Measurements from ENCODE around the gene SPACA6. TPM values are rescaled to one million over a fixed set of nuclear protein-coding genes. Genes with fewer than 3 reads are reported as not detected.
"Not testable (repeated sequence)": the region's sequence is repeated elsewhere in the genome, so short reads cannot be mapped to it uniquely, and the experiment has no call there.

The SPACA6 gene, protein sequence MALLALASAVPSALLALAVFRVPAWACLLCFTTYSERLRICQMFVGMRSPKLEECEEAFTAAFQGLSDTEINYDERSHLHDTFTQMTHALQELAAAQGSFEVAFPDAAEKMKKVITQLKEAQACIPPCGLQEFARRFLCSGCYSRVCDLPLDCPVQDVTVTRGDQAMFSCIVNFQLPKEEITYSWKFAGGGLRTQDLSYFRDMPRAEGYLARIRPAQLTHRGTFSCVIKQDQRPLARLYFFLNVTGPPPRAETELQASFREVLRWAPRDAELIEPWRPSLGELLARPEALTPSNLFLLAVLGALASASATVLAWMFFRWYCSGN
- 1 to 10 TPM; 1.2 to 2.2 TPM for total RNA-seq

DNA sequence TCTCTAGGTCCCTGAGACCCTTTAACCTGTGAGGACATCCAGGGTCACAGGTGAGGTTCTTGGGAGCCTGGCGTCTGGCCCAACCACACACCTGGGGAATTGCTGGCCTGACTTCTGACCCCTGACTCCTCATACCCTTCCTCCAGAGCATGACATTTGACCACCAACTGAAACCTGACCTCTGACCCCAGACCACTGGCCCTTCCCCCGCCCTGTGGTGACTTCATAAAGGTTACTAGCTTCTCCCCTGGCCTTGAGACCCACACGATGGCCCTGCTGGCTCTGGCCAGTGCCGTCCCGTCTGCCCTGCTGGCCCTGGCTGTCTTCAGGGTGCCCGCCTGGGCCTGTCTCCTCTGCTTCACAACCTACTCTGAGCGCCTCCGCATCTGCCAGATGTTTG lies at the start of gene SPACA6:
Gene SPACA6 (plus strand): TSS at position 71 of the 400 bp plus-strand sequence. CDS start 197 bp downstream, at position 268.
- Mint-ChIP-seq H3K9me3 (ENCODE audit: insufficient read depth) (no peaks in the 10 kb centered on the region), H3K27me3 (ENCODE audit: low read depth) (peaks cover 12% of the 10 kb centered on the region), H3K4me3 (no peak within 1 kb of the TSS), H3K27ac (peak within 1 kb of the TSS; percentile 5), H3K36me3 (ENCODE audit: low read depth) (no peaks in the 10 kb centered on the region), H3K4me1 (ENCODE audit: low read depth) (peaks cover 7% of the 10 kb centered on the region)
- no peak for DNase-seq
- ChIA-PET CTCF (no interaction called here), POLR2A (interaction anchor here (0.7 kb wide), 1 partner anchor 11 kb away, joined by 3 read pairs; no protein-coding TSS in a partner anchor)
- no peak for ATAC-seq

DNA sequence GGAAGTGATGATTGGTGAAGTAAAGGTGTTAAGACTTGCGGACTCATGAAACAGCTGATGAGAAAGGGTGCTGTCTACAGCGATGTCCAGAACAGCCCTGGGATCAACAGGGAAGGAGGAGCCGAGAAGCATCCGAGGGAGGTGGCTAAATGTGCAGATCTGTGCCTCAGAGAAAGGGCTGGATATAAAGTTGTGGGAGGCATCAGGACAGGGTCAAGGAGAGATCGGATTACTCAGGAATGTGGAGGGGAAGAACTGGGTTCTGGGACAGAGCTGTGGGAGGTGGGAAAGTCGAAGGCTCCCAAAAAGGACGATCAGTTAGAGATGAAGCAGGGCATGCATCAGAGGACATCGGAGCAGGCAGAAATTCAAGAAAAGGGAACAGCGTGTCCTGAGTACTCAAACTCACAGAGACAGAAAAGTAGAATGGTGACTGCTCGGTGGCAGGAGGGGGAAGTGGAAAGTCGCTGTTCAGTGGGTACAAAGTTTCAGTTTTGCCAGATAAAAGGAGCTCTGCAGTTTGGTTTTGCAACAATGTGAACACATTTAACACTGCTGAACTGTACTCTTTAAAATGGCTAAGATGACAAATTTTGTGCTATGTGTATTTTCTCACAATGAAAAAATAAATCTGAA lies 48.4 kb upstream of the SPACA6 start:
- ChIA-PET CTCF (interaction anchor here (2.0 to 2.5 kb wide), 2 partner anchors 12 to 172 kb away, joined by 6 to 10 read pairs; no protein-coding TSS in a partner anchor), POLR2A (no interaction called here)
- Mint-ChIP-seq H3K36me3 (ENCODE audit: low read depth) (no peaks in the 10 kb centered on the region), H3K4me1 (ENCODE audit: low read depth) (no peaks in the 10 kb centered on the region), H3K27ac (no peak overlapping the region), H3K4me3 (no peak overlapping the region), H3K9me3 (ENCODE audit: insufficient read depth) (no peaks in the 10 kb centered on the region), H3K27me3 (ENCODE audit: low read depth) (peaks cover 27% of the 10 kb centered on the region)
- DNase-seq (no peak), ATAC-seq (no peak)

DNA sequence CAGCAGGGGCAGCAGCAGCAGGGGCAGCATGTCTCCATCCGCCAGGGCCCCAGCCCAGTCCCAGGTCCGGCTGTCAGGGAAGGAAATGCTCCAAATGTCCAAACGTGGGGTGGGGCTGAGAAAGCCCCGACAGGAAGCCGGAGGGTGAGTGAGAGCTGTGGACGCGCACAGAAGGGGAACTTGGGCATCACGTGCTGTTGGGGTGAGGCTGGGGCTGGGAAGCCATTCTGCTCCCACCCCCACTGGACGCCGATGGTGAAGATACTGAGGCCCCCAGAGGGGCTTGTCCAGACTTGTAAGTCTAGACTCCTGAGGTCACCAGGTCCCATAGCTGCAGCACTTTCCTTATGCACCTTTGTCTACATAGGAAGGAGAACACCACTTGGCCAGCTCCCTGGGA lies 46.4 kb upstream of the SPACA6 start, which contains the start of gene SIGLEC14:
Gene SIGLEC14 (minus strand): TSS at position 96 of the 400 bp plus-strand sequence. CDS start 66 bp downstream, at position 30.
- H3K36me3 Mint-ChIP-seq (ENCODE audit: low read depth); ATAC-seq; POLR2A ChIA-PET; H3K4me3 Mint-ChIP-seq; H3K9me3 Mint-ChIP-seq (ENCODE audit: insufficient read depth); H3K27ac Mint-ChIP-seq; DNase-seq; H3K4me1 Mint-ChIP-seq (ENCODE audit: low read depth): not testable (repeated sequence)
- H3K27me3 Mint-ChIP-seq (ENCODE audit: low read depth): peaks cover 15% of the 10 kb centered on the region
- CTCF ChIA-PET: interaction anchor here (0.9 kb wide), 1 partner anchor 10 kb away, joined by 3 read pairs; no protein-coding TSS in a partner anchor

DNA sequence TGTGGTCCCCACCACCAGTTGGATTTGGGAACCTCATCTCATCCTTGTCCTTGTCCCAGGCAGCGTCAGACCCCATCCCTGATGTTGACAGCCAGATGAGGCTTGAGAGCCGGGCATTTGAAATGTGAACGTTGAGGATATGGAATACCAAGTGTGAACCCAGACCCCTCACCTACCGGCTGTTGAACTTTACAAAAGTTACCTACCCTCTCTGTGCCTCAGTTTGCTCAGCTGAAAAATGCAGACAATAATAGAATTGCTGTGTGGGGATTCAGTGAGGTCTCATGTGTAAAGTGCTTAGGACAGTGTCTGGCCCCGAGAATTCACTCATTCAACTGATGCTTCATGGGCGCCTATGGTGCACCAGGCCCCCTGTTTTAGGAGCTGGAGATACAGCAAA lies 45.8 kb upstream of the SPACA6 start:
- Mint-ChIP-seq H3K27me3 (ENCODE audit: low read depth) (peaks cover 17% of the 10 kb centered on the region), H3K4me3 (no peak overlapping the region), H3K4me1 (ENCODE audit: low read depth) (no peaks in the 10 kb centered on the region), H3K36me3 (ENCODE audit: low read depth) (no peaks in the 10 kb centered on the region), H3K27ac (no peak overlapping the region), H3K9me3 (ENCODE audit: insufficient read depth) (no peaks in the 10 kb centered on the region)
- DNase-seq (no peak), ATAC-seq (no peak)
- CTCF ChIA-PET: interaction anchor here (0.9 kb wide), 1 partner anchor 10 kb away, joined by 3 read pairs; no protein-coding TSS in a partner anchor
- POLR2A ChIA-PET: no interaction called here

DNA sequence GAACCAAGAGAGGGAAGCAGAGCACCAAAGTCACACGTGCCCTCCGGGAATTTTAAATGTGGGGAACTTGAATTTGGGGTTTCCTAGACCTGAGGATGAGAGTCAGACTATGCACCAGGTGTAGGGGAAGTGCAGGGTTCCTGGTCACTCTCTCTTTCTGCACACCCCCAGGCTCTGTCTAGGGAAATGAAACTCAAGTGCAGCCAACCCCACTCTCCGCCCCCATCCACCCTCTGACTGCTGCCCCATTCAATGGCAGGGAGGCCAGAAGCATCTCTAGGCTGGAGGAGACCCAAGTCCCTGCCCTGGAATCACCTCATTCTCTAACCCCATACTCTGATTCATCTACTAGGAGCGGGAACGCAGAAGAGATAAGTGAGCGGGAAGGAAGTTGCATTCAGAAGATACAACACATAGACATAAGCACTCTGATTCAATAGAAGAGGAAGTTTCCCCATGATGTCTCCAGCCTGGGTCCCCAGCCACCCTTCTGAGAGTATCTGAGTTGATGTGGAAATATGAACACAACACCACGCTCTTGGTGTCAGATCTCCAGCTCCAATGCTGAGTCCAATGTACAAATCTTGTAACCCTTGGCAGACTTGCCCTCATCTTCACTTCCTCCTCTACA lies 41.8 kb upstream of the SPACA6 start:
- ATAC-seq (no peak), DNase-seq (no peak)
- H3K4me1 Mint-ChIP-seq (ENCODE audit: low read depth): peaks cover 2% of the 10 kb centered on the region
- POLR2A ChIA-PET: no interaction called here
- H3K4me3 Mint-ChIP-seq: no peak overlapping the region
- no peaks in the 10 kb centered on the region for H3K9me3 Mint-ChIP-seq (ENCODE audit: insufficient read depth)
- no peak overlapping the region for H3K27ac Mint-ChIP-seq
- CTCF ChIA-PET: no interaction called here
- H3K27me3 Mint-ChIP-seq (ENCODE audit: low read depth): peaks cover 13% of the 10 kb centered on the region
- no peaks in the 10 kb centered on the region for H3K36me3 Mint-ChIP-seq (ENCODE audit: low read depth)

DNA sequence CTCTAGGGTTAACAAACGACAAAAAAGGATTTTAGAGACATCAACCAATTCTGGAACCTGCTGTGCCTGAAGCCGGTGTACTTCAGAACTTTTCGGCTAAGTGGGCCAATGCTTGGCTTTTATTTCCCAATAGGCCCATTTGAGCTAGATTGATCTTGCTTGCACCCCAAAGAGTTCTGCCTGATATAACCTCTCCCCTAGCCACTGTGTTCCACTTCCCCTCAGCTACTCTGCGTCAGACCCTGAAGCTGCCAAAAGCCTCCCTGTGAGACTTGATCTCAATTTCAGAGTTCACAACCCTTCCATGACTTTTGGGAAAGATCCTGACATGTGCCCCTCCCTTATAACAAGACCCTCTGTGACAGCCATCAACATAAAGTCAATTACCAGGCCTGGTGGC lies 40.9 kb upstream of the SPACA6 start:
- Mint-ChIP-seq H3K4me1 (ENCODE audit: low read depth) (peaks cover 6% of the 10 kb centered on the region), H3K36me3 (ENCODE audit: low read depth) (no peaks in the 10 kb centered on the region), H3K9me3 (ENCODE audit: insufficient read depth) (no peaks in the 10 kb centered on the region), H3K4me3 (no peak overlapping the region), H3K27ac (no peak overlapping the region), H3K27me3 (ENCODE audit: low read depth) (peaks cover 18% of the 10 kb centered on the region)
- CTCF ChIA-PET: no interaction called here
- no peak for DNase-seq
- no peak for ATAC-seq
- POLR2A ChIA-PET: no interaction called here

DNA sequence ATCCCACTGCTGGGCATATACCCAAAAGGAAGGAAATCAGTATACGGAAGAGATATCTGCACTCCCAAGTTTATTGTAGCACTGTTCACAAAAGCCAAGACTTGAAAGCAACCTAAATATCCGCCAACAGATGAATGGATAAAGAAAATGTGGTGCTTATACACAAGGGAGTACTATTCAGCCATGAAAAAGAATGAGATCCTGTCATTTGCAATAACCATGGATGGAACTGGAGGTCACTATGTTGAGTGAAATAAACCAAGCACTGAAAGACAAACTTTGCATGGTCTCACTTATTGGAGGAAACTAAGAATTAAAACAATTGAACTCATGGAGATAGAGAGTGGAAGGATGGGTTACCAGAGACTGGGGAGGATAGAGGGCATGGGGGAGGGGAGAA lies 40.0 kb upstream of the SPACA6 start:
- H3K27me3 Mint-ChIP-seq (ENCODE audit: low read depth): peaks cover 18% of the 10 kb centered on the region
- no peak for ATAC-seq
- no peak for DNase-seq
- no peak overlapping the region for H3K27ac Mint-ChIP-seq
- H3K9me3 Mint-ChIP-seq (ENCODE audit: insufficient read depth): no peaks in the 10 kb centered on the region
- CTCF ChIA-PET: no interaction called here
- no peak overlapping the region for H3K4me3 Mint-ChIP-seq
- no peaks in the 10 kb centered on the region for H3K36me3 Mint-ChIP-seq (ENCODE audit: low read depth)
- H3K4me1 Mint-ChIP-seq (ENCODE audit: low read depth): peaks cover 6% of the 10 kb centered on the region
- POLR2A ChIA-PET: no interaction called here

DNA sequence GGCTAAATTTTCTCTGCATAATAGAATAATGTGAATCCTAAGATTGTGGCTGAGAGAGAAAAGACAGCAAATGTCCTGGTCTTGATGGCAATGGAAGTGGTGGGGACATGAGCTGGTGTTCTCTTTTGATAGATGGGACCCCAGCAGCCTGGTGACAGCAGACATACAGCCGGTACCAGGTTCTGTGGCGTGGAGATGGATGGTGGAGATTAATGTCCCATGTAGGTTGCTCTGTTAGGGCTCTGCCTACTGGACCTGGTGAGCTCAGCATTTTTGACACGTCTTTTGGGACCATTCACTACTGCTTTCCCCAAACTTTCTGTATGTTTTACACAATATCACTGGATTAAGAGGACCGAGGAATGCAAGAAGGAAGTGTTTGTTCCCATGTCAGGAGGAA lies 38.3 kb upstream of the SPACA6 start:
- no peak for DNase-seq
- no peak overlapping the region for H3K27ac Mint-ChIP-seq
- no peak overlapping the region for H3K4me3 Mint-ChIP-seq
- peaks cover 6% of the 10 kb centered on the region for H3K4me1 Mint-ChIP-seq (ENCODE audit: low read depth)
- ChIA-PET CTCF (interaction anchor here (0.7 to 1.8 kb wide), 4 partner anchors 17 to 182 kb away, joined by 3 to 7 read pairs (median 4); no protein-coding TSS in a partner anchor), POLR2A (interaction anchor here (1.1 kb wide), 1 partner anchor 11 kb away, joined by 3 read pairs; no protein-coding TSS in a partner anchor)
- no peak for ATAC-seq
- H3K36me3 Mint-ChIP-seq (ENCODE audit: low read depth): no peaks in the 10 kb centered on the region
- H3K27me3 Mint-ChIP-seq (ENCODE audit: low read depth): peaks cover 20% of the 10 kb centered on the region
- no peaks in the 10 kb centered on the region for H3K9me3 Mint-ChIP-seq (ENCODE audit: insufficient read depth)

DNA sequence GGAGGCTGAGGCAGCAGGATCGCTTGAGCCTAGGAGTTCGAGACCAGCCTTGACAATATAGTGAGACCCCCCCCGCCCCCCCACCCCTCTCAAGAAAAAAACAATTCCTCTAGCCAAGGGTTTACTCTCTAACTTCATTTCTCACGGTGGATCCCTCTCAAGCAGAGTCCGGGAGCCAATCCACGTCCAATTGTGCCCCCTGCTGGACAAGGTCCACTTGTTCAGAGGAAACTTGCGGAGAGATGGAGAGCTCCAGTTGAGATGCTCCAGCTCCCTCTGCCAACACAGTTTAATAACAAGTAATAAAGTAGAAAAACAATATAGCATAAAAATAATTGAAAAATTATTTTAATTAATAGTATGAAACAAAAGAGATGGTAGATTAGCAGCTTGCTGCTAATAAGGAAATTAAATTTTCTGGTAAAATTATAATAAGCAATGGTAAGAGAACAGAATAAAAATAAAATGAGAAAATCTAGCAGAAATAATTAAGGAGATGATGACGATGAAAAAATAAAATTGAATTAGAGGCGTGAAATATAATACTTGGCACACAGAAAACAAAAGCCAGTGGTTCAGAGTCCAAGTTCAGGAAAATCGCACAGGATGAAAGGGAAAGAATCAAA lies 32.0 kb upstream of the SPACA6 start:
- H3K4me3 Mint-ChIP-seq: no peak overlapping the region
- POLR2A ChIA-PET: no interaction called here
- DNase-seq (peak; percentile 76), ATAC-seq (peak; percentile 61)
- CTCF ChIA-PET: interaction anchor here (0.6 to 5.9 kb wide), 15 partner anchors 9 to 262 kb away, joined by 3 to 52 read pairs (median 4); no protein-coding TSS in a partner anchor
- H3K4me1 Mint-ChIP-seq (ENCODE audit: low read depth): peaks cover 4% of the 10 kb centered on the region
- H3K27ac Mint-ChIP-seq: no peak overlapping the region
- no peaks in the 10 kb centered on the region for H3K36me3 Mint-ChIP-seq (ENCODE audit: low read depth)
- peaks cover 19% of the 10 kb centered on the region for H3K27me3 Mint-ChIP-seq (ENCODE audit: low read depth)
- H3K9me3 Mint-ChIP-seq (ENCODE audit: insufficient read depth): peaks cover 3% of the 10 kb centered on the region

DNA sequence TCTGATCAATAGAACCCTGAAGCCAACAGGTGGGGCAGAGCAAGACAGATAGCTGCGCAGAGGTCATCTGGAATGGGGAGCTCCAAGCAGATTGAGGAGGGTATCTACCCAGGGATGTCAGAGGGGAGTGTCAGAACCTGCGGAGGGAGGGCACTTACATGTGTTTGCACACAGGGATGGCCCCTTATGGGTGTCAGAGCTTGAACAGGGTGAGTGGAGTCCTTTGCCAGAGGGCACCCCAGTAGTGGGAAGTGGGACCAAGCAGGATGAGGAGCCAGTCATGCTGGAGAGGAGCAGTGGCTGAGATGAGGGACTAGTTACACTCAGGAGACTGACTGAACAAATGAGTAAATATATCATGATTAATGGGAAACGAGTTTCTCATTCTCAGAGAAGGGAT lies 29.5 kb upstream of the SPACA6 start:
- ATAC-seq: no peak
- DNase-seq: no peak
- CTCF ChIA-PET: no interaction called here
- peaks cover 17% of the 10 kb centered on the region for H3K27me3 Mint-ChIP-seq (ENCODE audit: low read depth)
- no peaks in the 10 kb centered on the region for H3K36me3 Mint-ChIP-seq (ENCODE audit: low read depth)
- no peaks in the 10 kb centered on the region for H3K4me1 Mint-ChIP-seq (ENCODE audit: low read depth)
- H3K9me3 Mint-ChIP-seq (ENCODE audit: insufficient read depth): peaks cover 3% of the 10 kb centered on the region
- POLR2A ChIA-PET: no interaction called here
- H3K4me3 Mint-ChIP-seq: no peak overlapping the region
- H3K27ac Mint-ChIP-seq: no peak overlapping the region

DNA sequence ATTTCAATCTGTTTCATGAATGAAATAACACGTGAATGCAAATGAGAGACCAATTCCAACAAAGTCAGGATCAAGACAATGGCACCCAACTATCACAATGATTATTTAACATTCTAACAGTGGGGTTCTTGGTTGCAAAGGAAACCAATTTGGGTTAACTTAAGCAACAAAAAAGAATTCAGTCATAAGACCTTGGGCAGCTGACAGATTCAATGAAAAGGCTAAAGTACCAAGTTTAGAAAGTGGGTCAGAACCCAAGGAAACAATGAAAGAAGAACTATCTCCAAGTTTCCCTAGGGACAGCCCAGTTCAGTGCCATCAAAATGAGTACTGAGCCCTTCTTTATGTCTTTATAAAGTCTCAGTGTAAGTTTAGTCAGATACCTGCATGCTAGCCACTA lies 29.0 kb upstream of the SPACA6 start:
- H3K36me3 Mint-ChIP-seq (ENCODE audit: low read depth): no peaks in the 10 kb centered on the region

More for the DNA sequence above, 29.0 kb upstream of the SPACA6 start:
- Mint-ChIP-seq H3K4me1 (ENCODE audit: low read depth) (no peaks in the 10 kb centered on the region), H3K9me3 (ENCODE audit: insufficient read depth) (peaks cover 3% of the 10 kb centered on the region), H3K27ac (no peak overlapping the region), H3K27me3 (ENCODE audit: low read depth) (peaks cover 17% of the 10 kb centered on the region), H3K4me3 (no peak overlapping the region)
- CTCF ChIA-PET: no interaction called here
- POLR2A ChIA-PET: no interaction called here
- ATAC-seq (no peak), DNase-seq (no peak)
